IPS DF 6.9 (cell line): ENCODE data around the gene TPO.

Source experiments
- DNase-seq: peaks from one replicate; pipeline ENCODE4 v3.0.0-alpha.2; 2013; ENCODE audit warnings: low read depth, low spot score
- H3K27ac ChIP-seq: one replicate; pipeline ENCODE4 v1.5.1; 2013; ENCODE audit warnings: low read length, control low read depth
- H3K27me3 ChIP-seq: 2 replicates; pipeline ENCODE4 v1.6.1; 2013; ENCODE audit warnings: mild to moderate bottlenecking, low read length; ENCODE audit not compliant: control insufficient read depth, insufficient read depth
- H3K36me3 ChIP-seq: 2 replicates; pipeline ENCODE4 v1.6.1; 2013; ENCODE audit warnings: low read length; ENCODE audit not compliant: control insufficient read depth, insufficient read depth
- H3K4me1 ChIP-seq: 2 replicates; pipeline ENCODE4 v1.6.1; 2013; ENCODE audit warnings: low read length; ENCODE audit not compliant: control insufficient read depth, insufficient read depth
- H3K4me3 ChIP-seq: 2 replicates; pipeline ENCODE4 v1.5.1; 2013; ENCODE audit warnings: mild to moderate bottlenecking, low read length
- H3K9me3 ChIP-seq: 2 replicates; pipeline ENCODE4 v1.6.1; 2013; ENCODE audit warnings: low read length, inconsistent platforms; ENCODE audit not compliant: control insufficient read depth, insufficient read depth
- WGBS: extraction: QIAGEN DNeasy Blood & Tissue Kit; methylation state at CpG from one replicate; pipeline ENCODE4 v1.1.7; 2013; ENCODE audit warnings: mixed read lengths, missing lambda C conversion rate; ENCODE audit not compliant: insufficient read length, insufficient coverage; 5-methylcytosine and 5-hydroxymethylcytosine counted together

TPO gene

DNA sequence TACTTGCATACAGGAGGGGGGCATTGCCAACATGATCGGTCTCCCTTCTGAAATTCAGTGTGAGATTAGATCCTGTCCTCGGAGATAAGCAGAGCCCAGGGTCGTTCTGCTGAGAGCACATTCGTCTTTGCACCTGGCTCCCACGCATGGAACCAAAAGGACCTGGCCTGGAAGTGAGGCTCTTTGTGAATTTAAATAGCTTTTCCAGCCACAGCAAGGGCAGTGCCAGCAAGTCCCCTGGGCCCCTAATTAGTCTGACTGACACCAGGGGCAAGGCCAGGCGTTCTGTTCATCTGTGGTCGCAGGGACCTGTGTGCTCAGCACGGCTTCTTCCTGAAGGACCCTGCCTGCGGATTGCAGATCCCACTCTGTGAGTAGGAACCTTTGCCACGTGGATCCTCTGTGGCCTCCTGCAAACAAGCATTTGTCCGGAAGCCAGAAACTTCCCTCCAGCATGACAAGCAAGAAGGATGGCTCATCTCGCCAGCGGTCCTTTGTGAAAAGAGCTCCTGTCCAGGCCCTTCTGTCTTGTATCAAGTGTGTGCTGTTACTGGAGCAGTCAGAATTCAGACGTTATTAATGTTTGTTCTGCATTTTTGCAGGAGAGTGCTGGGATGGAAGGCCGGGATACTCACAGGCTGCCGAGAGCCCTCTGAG lies 128.7 kb downstream of the TPO start:
- no peaks in the 10 kb centered on the region for H3K9me3 ChIP-seq
- H3K4me1 ChIP-seq: no peaks in the 10 kb centered on the region
- WGBS: no CpG with 5 or more reads among the region's 16 CpGs
- no peak for DNase-seq
- no peak overlapping the region for H3K4me3 ChIP-seq
- no peaks in the 10 kb centered on the region for H3K36me3 ChIP-seq
- H3K27me3 ChIP-seq: no peaks in the 10 kb centered on the region
- H3K27ac ChIP-seq: no peak overlapping the region

GRCh38 chr2:1542971-1543370 lies 129.7 kb downstream of the TPO start:
- no peaks in the 10 kb centered on the region for H3K27me3 ChIP-seq
- no peak overlapping the region for H3K4me3 ChIP-seq
- no peaks in the 10 kb centered on the region for H3K4me1 ChIP-seq
- H3K36me3 ChIP-seq: no peaks in the 10 kb centered on the region
- H3K27ac ChIP-seq: no peak overlapping the region
- H3K9me3 ChIP-seq: no peaks in the 10 kb centered on the region
- DNase-seq: no peak
- WGBS: no CpG with 5 or more reads among the region's 11 CpGs

GRCh38 chr2:1543776-1544477 lies 130.7 kb downstream of the TPO start:
- WGBS: no CpG with 5 or more reads among the region's 14 CpGs
- no peaks in the 10 kb centered on the region for H3K4me1 ChIP-seq

DNA sequence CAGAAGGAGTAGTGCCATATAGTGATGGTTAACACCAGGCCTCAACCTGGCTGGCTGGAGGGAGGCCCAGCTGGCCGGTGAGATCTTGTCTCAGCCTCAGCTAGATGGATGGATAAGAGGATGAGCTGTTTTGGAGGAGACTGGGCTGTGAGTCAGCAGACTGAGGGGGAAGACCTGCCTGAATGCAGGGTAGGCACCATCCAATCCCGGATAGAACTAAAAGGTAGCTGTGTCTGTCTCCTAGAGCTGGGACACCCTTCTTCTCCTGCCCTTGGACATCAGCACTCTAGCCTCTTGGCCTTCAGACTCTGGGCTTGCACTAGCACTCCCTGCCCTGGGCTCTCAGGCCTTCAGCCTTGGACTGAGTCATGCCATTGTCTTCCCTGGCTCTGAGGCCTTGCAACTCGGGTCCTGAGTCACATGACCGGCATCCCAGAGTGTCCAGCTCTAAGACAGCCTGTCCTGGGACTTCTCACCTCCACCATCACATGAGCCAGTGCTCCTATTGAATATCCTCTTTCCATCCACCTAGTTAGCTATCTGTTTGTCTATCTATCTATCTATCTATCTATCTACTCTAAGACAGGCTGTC lies 131.3 kb downstream of the TPO start:
- no peaks in the 10 kb centered on the region for H3K36me3 ChIP-seq
- no CpG with 5 or more reads among the region's 4 CpGs for WGBS
- no peaks in the 10 kb centered on the region for H3K27me3 ChIP-seq
- H3K4me1 ChIP-seq: no peaks in the 10 kb centered on the region
- no peak for DNase-seq
- H3K27ac ChIP-seq: no peak overlapping the region
- no peaks in the 10 kb centered on the region for H3K9me3 ChIP-seq
- H3K4me3 ChIP-seq: no peak overlapping the region

More at GRCh38 chr2:1543776-1544477, 130.7 kb downstream of the TPO start:
- Histone ChIP-seq H3K4me3 (no peak overlapping the region), H3K27ac (no peak overlapping the region), H3K27me3 (no peaks in the 10 kb centered on the region), H3K36me3 (no peaks in the 10 kb centered on the region), H3K9me3 (no peaks in the 10 kb centered on the region)
- no peak for DNase-seq

DNA sequence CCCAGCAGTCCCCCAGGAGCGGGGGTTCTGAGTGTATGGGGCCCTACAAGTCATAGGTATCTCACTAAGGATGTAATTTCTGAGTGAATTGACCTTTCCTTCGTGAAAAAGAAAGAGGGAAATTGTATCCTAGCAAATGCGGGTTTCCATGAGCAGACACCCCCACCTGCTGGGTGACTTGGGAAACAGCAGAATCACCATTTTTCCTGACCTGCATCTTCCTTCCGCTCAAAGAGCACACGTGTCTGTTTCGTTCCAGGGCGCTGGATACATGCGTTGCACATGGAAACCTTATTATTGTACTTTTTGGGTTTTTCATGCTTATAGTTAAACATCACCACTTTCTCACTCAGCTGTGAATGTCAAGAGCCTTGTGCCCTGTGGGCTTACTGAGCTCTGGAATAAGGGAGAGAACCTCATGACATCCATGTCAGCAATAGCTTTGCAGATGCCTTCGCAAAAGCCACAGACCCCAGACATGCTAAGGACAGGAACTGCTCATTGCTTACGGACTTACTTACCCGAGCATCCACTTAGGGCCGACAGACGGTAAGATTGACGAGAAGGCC lies 132.8 kb downstream of the TPO start:
- peak; percentile 45 for DNase-seq
- Histone ChIP-seq H3K27me3 (no peaks in the 10 kb centered on the region), H3K4me1 (peaks cover 1% of the 10 kb centered on the region; the same call in 1 of the 2 replicates), H3K36me3 (no peaks in the 10 kb centered on the region), H3K9me3 (no peaks in the 10 kb centered on the region), H3K27ac (no peak overlapping the region), H3K4me3 (no peak overlapping the region)
- WGBS: no CpG with 5 or more reads among the region's 14 CpGs

GRCh38 chr2:1546901-1547300 lies 133.6 kb downstream of the TPO start:
- Histone ChIP-seq H3K27me3 (no peaks in the 10 kb centered on the region), H3K4me1 (peaks cover 1% of the 10 kb centered on the region; the same call in 1 of the 2 replicates), H3K9me3 (no peaks in the 10 kb centered on the region), H3K36me3 (no peaks in the 10 kb centered on the region), H3K4me3 (no peak overlapping the region), H3K27ac (no peak overlapping the region)
- DNase-seq: no peak
- WGBS: no CpG with 5 or more reads among the region's 10 CpGs

GRCh38 chr2:1548910-1549673 lies 135.8 kb downstream of the TPO start:
- Histone ChIP-seq H3K27me3 (no peaks in the 10 kb centered on the region), H3K36me3 (no peaks in the 10 kb centered on the region), H3K9me3 (no peaks in the 10 kb centered on the region), H3K4me3 (no peak overlapping the region), H3K27ac (no peak overlapping the region), H3K4me1 (peaks cover 1% of the 10 kb centered on the region; the same call in 1 of the 2 replicates)
- no peak for DNase-seq
- no CpG with 5 or more reads among the region's 15 CpGs for WGBS

DNA sequence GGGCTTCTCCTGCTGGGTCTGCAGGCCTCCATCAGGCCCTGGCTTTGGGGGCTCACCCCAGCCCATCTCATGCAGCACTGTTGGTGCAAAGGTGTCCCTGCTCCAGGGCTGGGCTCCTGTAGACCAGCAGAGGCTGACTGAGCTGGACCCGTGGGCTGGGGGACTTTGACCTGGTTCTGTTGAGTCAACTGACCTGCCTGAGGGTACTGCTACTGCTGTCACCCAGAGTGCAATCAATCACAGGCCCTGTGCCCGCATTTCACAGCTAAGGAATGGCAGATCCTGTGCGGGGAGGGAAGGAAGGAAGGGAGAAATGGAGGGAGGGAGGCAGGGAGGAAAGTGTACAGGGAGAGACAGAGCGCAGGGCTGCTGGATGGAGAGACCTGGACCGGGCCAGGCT lies 136.8 kb downstream of the TPO start:
- H3K4me1 ChIP-seq: peaks cover 1% of the 10 kb centered on the region; the same call in 1 of the 2 replicates
- no peak for DNase-seq
- WGBS: no CpG with 5 or more reads among the region's 5 CpGs

DNA sequence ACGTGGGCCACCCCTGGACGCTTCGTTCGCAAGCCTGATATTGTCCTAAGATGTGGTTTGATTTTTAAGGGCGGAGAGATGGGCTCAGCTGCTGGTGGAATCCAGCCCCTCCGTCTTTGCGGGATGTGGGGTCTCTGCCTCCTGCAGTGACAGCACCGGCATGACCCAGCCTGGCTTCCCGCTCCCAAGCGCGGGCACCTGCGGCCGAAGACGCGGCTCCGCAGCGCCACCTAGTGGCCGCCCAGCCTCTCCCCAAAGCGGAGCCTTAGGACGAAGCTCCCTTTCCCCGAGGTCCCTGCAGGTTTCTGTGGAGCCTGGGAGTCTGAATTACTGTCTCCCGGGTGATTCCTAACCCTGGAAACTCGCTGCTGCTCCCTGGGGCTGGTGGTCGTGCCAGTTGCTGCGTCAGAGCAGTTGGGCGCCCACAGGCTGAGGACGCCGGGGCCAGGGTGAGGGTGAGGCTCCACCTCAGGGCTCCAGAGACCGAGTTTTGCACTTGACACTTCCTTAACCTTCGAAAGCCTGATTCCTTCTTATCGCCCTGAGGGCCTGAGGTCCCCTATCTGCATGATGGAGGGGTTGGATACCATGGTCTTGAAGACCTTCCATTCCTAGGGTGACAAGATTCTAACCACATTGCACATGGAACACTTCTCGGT lies 137.5 kb downstream of the TPO start:
- peaks cover 1% of the 10 kb centered on the region; the same call in 1 of the 2 replicates for H3K4me1 ChIP-seq
- peak; percentile 58 for DNase-seq
- no peak overlapping the region for H3K4me3 ChIP-seq
- H3K36me3 ChIP-seq: no peaks in the 10 kb centered on the region
- no peaks in the 10 kb centered on the region for H3K9me3 ChIP-seq
- H3K27me3 ChIP-seq: no peaks in the 10 kb centered on the region
- no peak overlapping the region for H3K27ac ChIP-seq
- no CpG with 5 or more reads among the region's 32 CpGs for WGBS

More for the DNA sequence above, 136.8 kb downstream of the TPO start:
- no peaks in the 10 kb centered on the region for H3K36me3 ChIP-seq
- no peak overlapping the region for H3K27ac ChIP-seq
- H3K27me3 ChIP-seq: no peaks in the 10 kb centered on the region
- no peaks in the 10 kb centered on the region for H3K9me3 ChIP-seq
- H3K4me3 ChIP-seq: no peak overlapping the region
